Measurements from ENCODE around the gene SLC25A14. TPM values are rescaled to one million over a fixed set of nuclear protein-coding genes. Genes with fewer than 3 reads are reported as not detected.
"Not testable (repeated sequence)": the region's sequence is repeated elsewhere in the genome, so short reads cannot be mapped to it uniquely, and the experiment has no call there.

Gene SLC25A14
- total RNA-seq, 4 donors from 2014 or later, result 6.2 to 8.4 (median 6.4) TPM

DNA sequence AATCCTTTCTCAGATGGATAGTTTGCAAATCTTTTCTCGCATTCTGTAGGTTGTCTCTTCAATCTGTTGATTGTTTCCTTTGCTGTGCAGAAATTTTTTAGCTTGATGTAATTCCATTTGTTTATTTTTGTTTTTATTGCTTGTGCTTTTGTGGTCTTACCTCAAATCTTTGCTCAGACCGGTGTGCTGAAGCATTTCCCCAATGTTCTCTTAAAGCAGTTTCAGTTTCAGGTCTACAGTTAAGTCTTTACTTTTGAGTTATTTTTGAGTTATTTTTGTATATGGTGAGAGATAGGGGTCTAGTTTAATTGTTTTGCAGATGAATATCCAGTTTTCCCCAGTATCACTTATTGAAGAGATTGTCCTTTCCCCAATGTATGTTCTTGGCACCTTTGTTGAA is 18.2 kb upstream of the SLC25A14 start:
- H3K4me1 ChIP-seq, result no peaks in the 10 kb centered on the region
- H3K27ac ChIP-seq, result no peak overlapping the region
- no peaks in the 10 kb centered on the region for H3K27me3 ChIP-seq
- no peak for TF ChIP-seq POLR2A (IDR thresholded peaks at IDR 0.05)
- TF ChIP-seq, protein P1, sequence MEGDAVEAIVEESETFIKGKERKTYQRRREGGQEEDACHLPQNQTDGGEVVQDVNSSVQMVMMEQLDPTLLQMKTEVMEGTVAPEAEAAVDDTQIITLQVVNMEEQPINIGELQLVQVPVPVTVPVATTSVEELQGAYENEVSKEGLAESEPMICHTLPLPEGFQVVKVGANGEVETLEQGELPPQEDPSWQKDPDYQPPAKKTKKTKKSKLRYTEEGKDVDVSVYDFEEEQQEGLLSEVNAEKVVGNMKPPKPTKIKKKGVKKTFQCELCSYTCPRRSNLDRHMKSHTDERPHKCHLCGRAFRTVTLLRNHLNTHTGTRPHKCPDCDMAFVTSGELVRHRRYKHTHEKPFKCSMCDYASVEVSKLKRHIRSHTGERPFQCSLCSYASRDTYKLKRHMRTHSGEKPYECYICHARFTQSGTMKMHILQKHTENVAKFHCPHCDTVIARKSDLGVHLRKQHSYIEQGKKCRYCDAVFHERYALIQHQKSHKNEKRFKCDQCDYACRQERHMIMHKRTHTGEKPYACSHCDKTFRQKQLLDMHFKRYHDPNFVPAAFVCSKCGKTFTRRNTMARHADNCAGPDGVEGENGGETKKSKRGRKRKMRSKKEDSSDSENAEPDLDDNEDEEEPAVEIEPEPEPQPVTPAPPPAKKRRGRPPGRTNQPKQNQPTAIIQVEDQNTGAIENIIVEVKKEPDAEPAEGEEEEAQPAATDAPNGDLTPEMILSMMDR (IDR thresholded peaks at IDR 0.05), result no peak
- WGBS, 2 donors, result 52 to 74% methylated on average over 2 of the region's 2 CpGs
- intact Hi-C loops (cut with DNase I), result no loop called here
- no peak for DNase-seq
- H3K9me3 ChIP-seq, result no peaks in the 10 kb centered on the region
- no peaks in the 10 kb centered on the region for H3K36me3 ChIP-seq
- H3K4me3 ChIP-seq, result no peak overlapping the region

DNA sequence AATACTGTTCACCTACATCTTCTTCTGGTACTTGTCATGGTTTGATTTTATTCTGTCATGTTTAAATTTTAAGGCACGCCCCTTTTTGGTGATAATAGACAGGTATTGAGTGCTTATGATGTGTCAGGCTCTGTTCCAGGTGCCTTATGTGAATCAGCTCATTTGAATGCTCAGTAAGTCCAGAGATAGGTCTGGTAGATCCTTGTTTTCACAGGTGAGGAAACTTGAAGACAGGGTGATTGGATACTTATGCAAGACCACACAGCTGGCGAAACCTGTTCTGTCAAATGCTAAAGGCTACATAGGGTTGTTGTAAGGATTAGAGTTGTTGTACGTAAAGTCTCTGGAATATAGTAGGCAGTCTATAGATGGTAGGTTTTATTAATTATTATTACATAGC is 9.6 kb upstream of the SLC25A14 start:
- no peak for DNase-seq
- H3K9me3 ChIP-seq, result no peaks in the 10 kb centered on the region
- no peak for TF ChIP-seq POLR2A (IDR thresholded peaks at IDR 0.05)
- TF ChIP-seq, protein P1 (IDR thresholded peaks at IDR 0.05), result no peak
- H3K27ac ChIP-seq, result no peak overlapping the region
- H3K4me1 ChIP-seq, result no peaks in the 10 kb centered on the region
- peaks cover 0 to 9% (median 4%) of the 10 kb centered on the region in 4 donors for H3K27me3 ChIP-seq
- no peak overlapping the region for H3K4me3 ChIP-seq
- H3K36me3 ChIP-seq, result no peaks in the 10 kb centered on the region
- intact Hi-C loops (cut with DNase I), result no loop called here
- 35 to 59% methylated on average over 2 to 3 of the region's 3 CpGs for WGBS, 2 donors

DNA sequence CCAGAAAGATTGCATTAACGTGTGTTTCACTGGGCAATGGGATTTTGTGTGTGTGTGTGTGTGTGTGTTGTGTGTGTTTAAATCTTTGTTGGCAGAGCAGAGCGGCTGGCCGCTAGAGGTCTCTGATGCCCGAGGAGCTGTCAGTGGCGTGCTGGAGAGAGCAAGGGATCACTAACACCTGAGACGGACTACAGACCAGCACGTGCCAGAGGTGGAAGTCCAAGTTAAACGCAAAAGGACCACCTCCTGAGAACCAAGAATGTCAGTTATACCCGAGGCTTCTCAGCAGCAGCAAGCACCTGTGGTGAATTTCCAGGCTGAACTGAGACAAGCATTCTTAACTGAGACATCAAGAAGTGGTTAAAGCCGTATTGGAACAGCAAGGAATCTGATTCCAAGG is 9.0 kb upstream of the SLC25A14 start:
- H3K27ac ChIP-seq, result no peak overlapping the region
- TF ChIP-seq, protein P1 (IDR thresholded peaks at IDR 0.05), result peak in 5 of 6 experiments; percentile 7 to 45 (median 41)
- TF ChIP-seq POLR2A (IDR thresholded peaks at IDR 0.05), result no peak
- no peak for DNase-seq
- intact Hi-C loops (cut with DNase I), result no loop called here
- WGBS, 2 donors, result 0 to 11% methylated on average over 7 to 10 of the region's 10 CpGs
- no peaks in the 10 kb centered on the region for H3K36me3 ChIP-seq
- no peaks in the 10 kb centered on the region for H3K9me3 ChIP-seq
- no peaks in the 10 kb centered on the region for H3K4me1 ChIP-seq
- H3K27me3 ChIP-seq, result peaks cover 0 to 9% (median 4%) of the 10 kb centered on the region in 4 donors
- H3K4me3 ChIP-seq, result no peak overlapping the region

DNA sequence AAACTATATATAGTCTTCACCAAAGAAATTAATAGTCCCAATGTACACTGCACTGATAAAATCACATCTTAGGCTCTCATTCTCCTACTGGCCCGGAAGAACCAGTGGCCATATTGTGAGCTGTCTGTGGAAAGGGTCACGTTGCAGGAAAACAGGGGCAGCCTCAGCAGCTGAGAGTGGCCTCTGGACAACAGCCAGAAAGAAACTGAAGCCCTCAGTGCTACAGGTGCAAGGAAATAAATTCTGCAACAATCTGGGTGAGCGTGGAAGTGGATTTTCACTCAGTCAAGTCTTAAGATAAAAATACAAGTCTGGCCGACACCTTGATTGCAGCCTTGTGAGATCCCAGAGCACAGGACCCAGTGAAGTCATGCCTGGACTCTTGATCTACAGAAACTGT is 3.2 kb upstream of the SLC25A14 start:
- Histone ChIP-seq H3K27me3 (peaks cover 0 to under 1% (median 0%) of the 10 kb centered on the region in 4 donors), H3K27ac (no peak overlapping the region), H3K36me3 (no peaks in the 10 kb centered on the region), H3K9me3 (no peaks in the 10 kb centered on the region), H3K4me1 (peaks cover 0 to 14% (median 0%) of the 10 kb centered on the region in 3 donors), H3K4me3 (no peak overlapping the region)
- no peak for TF ChIP-seq POLR2A (IDR thresholded peaks at IDR 0.05)
- TF ChIP-seq, protein P1 (IDR thresholded peaks at IDR 0.05), result no peak
- intact Hi-C loops (cut with DNase I), result no loop called here
- no peak for DNase-seq
- 63 to 66% methylated on average over 3 to 4 of the region's 4 CpGs for WGBS, 2 donors

DNA sequence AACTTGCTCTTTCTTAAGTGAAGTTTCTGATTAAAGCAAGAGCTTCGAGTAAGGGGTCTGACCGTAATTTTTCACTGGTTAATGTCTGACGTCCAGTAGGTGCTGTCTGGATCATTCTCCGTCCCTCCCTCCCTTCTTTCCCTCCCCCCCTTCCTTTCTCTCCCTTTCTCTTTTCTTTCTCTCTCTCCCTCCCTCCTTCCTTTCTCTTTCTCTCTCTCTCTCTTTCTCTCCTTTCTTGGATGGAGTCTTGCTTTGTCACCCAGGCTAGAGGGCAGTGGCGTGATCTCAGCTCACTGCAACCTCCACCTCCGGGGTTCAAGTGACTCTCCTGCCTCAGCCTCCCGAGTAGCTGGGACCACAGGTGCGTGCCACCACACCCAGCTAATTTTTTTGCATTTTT is 850 bp upstream of the SLC25A14 start:
- Histone ChIP-seq H3K4me1 (peaks cover 0 to 14% (median 0%) of the 10 kb centered on the region in 3 donors), H3K4me3 (peak overlapping the region in 3 of 4 donors; percentile 72 to 79 (median 76))
- WGBS, 2 donors, result 58 to 68% methylated on average over 7 to 8 of the region's 8 CpGs
- H3K36me3 ChIP-seq; intact Hi-C loops (cut with DNase I); H3K9me3 ChIP-seq; H3K27ac ChIP-seq; H3K27me3 ChIP-seq; DNase-seq: not testable (repeated sequence)

DNA sequence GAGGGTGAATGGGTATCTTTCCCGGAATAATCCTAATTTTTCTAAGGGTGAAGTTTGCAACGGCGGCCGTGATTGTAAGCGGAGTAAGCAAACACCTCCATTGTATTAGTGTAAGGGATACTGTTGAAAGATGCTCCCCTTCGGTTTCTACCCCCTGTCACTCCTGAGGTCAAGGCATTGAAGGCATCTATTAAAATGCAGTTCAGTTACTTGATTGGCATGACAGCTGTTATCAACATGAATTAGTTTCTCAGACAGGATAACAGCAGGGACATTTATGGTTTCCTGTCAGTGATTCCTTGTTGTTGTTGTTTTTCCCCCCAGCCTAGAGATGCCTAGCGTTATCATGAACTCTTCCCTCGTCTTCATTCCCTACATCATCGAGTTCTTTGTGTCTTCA is 552 bp downstream of the SLC25A14 start:
- Histone ChIP-seq H3K27me3 (no peaks in the 10 kb centered on the region), H3K4me1 (peaks cover 0 to 14% (median 0%) of the 10 kb centered on the region in 3 donors), H3K36me3 (no peaks in the 10 kb centered on the region), H3K9me3 (no peaks in the 10 kb centered on the region), H3K4me3 (peak overlapping the region; percentile 65 to 79 (median 74)), H3K27ac (peak overlapping the region in 3 of 4 donors; percentile 62 to 77 (median 70))
- intact Hi-C loops (cut with DNase I), result no loop called here
- WGBS, 2 donors, result 6 to 46% methylated on average over 6 to 9 of the region's 9 CpGs
- TF ChIP-seq, protein P1 (IDR thresholded peaks at IDR 0.05), result no peak
- TF ChIP-seq POLR2A (IDR thresholded peaks at IDR 0.05), result no peak
- DNase-seq, result no peak

Measured in esophagus squamous epithelium (tissue), 5 donors.